Measurements from ENCODE around the gene REXO1. TPM values are rescaled to one million over a fixed set of nuclear protein-coding genes. Genes with fewer than 3 reads are reported as not detected.
"Not testable (repeated sequence)": the region's sequence is repeated elsewhere in the genome, so short reads cannot be mapped to it uniquely, and the experiment has no call there.

REXO1 gene
- polyA plus RNA-seq, 3 donors, result 2.8 to 60.8 (median 3.0) TPM

DNA sequence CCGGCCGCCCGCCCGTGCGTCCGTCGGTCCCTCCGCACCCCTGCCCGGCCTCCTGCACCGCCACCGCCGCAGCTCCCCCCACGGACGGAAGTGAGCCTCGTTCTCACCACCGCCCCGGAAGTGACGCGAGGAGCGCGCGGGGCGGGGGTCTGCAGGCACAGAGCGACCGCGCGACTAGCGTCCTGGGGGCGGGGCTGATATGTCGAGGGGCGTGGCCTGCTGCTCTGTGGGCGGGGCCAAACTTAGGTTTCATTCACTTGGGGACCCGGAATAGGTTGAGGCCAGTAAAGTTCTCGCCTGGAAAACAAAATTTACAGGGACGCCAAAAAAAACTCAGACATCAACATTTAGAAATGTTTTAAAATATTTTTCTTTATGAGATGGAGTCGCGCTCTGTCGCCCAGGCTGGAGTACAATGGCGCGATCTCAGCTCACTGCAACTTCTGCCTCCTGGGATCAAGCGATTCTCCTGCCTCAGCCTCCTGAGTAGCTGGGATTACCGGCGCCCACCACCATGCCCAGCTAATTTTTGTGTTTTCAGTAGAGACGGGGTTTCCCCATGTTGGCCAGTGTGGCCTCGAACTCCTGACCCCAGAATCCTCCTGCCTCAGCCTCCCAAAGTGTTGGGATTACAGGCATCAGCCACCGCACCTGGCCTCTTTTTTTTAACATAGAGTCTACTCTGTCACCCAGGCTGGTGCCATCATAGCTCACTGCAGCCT is 37.3 kb upstream of the REXO1 start, which contains the start of gene ABHD17A:
ABHD17A (minus strand) TSS at position 99 of the 722 bp plus-strand sequence. CDS start 3,930 bp downstream, outside the sequence.
- not testable (repeated sequence) for H3K27me3 ChIP-seq (ENCODE audit: control insufficient read depth in 2 of 2, insufficient read depth in 2 of 2, low read length in 2 of 2)

DNA sequence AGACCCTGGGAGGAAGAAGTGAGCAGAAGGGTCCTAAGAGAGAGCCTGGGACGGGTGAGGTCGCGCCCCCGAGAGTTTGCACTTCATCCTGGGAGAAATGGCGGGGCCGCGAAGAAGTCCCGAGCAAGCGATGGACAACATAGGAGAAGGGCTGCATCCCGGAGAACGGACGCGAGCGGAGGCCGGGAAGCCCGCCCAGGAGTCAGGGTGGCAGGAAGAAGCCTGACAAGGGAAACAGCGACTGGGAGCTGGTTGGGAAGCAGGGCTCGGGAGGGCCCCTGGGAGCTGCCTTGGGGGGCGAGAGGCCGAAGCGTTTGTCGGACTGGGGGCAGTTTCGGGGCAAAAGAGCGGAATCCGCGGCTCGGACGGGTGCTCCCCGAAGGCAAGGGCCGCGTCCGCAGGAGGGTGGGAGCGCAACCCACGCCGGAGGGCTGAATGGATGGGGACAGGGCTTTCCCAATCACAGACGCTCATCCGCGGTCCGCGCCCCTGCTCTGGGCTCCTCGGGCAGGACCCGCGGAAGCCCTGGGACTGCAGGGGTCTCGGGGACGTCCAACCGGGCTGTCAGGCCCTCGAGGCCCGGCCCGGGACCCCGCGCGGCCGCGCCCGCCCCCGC is 36.5 kb upstream of the REXO1 start:
- no peaks in the 10 kb centered on the region for H3K9me3 ChIP-seq (replicated peaks in 1 of 2; ENCODE audit: control insufficient read depth in 1 of 2, insufficient read depth in 1 of 2, low read length in 2 of 2)
- peaks cover 16 to 22% of the 10 kb centered on the region in 2 donors for H3K36me3 Mint-ChIP-seq
- peaks cover 0 to 1% (median 0%) of the 10 kb centered on the region in 7 donors for H3K9me3 Mint-ChIP-seq
- peaks cover 42% of the 10 kb centered on the region for H4K20me1 ChIP-seq (ENCODE audit: insufficient read depth, low read length)
- DNase-seq, result no peak
- WGBS (ENCODE audit: insufficient coverage), result under 1% methylated on average over 46 of the region's 56 CpGs
- peaks cover 11 to 18% of the 10 kb centered on the region in 2 donors for H3K36me3 ChIP-seq (replicated peaks in 1 of 2; ENCODE audit: control insufficient read depth in 1 of 2, insufficient read depth in 2 of 2, low read length in 2 of 2)
- peaks cover 45% of the 10 kb centered on the region for H3K79me2 ChIP-seq (ENCODE audit: insufficient read depth, low read length)
- intact Hi-C loops (cut with micrococcal nuclease), result loop anchor here in 1 of 2 donors (1.0 kb wide), 1 partner anchor 9 kb away; no protein-coding TSS in a partner anchor
- H3K4me1 ChIP-seq (ENCODE audit: control insufficient read depth in 1 of 2, insufficient read depth in 2 of 2, low read length in 2 of 2), result peaks cover 30 to 34% of the 10 kb centered on the region in 2 donors
- H3K4me3 Mint-ChIP-seq, result peak overlapping the region; percentile 100
- TF ChIP-seq CTCF (IDR thresholded peaks at IDR 0.05), result no peak
- peaks cover 0 to 4% (median 0%) of the 10 kb centered on the region in 3 donors for H3K27me3 Mint-ChIP-seq (ENCODE audit: low read depth in 3 of 3)
- peak overlapping the region; percentile 89 for H3K4me2 ChIP-seq (replicated peaks; ENCODE audit: extremely low read depth, low read length, poor library complexity, severe bottlenecking)
- no peak overlapping the region for H2AFZ ChIP-seq (ENCODE audit: insufficient read depth, low read depth, low read length, poor library complexity, severe bottlenecking)
- peak overlapping the region; percentile 79 to 89 (median 85) for H3K4me3 ChIP-seq (replicated peaks in 1 of 3; ENCODE audit: low read depth in 2 of 3, low read length in 3 of 3)
- H3K27ac Mint-ChIP-seq, result peak overlapping the region; percentile 86 to 97 (median 91)
- H3K9ac ChIP-seq (ENCODE audit: insufficient read depth, low read length, poor library complexity, severe bottlenecking), result peak overlapping the region; percentile 81
- H3K27me3 ChIP-seq (ENCODE audit: control insufficient read depth in 2 of 2, insufficient read depth in 2 of 2, low read length in 2 of 2), result no peaks in the 10 kb centered on the region
- H3K4me1 Mint-ChIP-seq, result peaks cover 29% of the 10 kb centered on the region
- peak overlapping the region; percentile 58 to 85 for H3K27ac ChIP-seq (ENCODE audit: low read depth in 1 of 2, low read length in 2 of 2)

More for the DNA sequence above, 37.3 kb upstream of the REXO1 start, which contains the start of gene ABHD17A:
- H3K27me3 Mint-ChIP-seq (ENCODE audit: low read depth in 3 of 3); H3K9me3 ChIP-seq (replicated peaks in 1 of 2; ENCODE audit: control insufficient read depth in 1 of 2, insufficient read depth in 1 of 2, low read length in 2 of 2); H2AFZ ChIP-seq (ENCODE audit: insufficient read depth, low read depth, low read length, poor library complexity, severe bottlenecking); intact Hi-C loops (cut with micrococcal nuclease); H3K9me3 Mint-ChIP-seq: not testable (repeated sequence)
- Histone ChIP-seq H3K4me2 (replicated peaks; ENCODE audit: extremely low read depth, low read length, poor library complexity, severe bottlenecking) (peak within 1 kb of the TSS; percentile 89), H4K20me1 (ENCODE audit: insufficient read depth, low read length) (peaks cover 35% of the 10 kb centered on the region), H3K9ac (ENCODE audit: insufficient read depth, low read length, poor library complexity, severe bottlenecking) (peak within 1 kb of the TSS; percentile 81), H3K4me1 (ENCODE audit: control insufficient read depth in 1 of 2, insufficient read depth in 2 of 2, low read length in 2 of 2) (peaks cover 30 to 34% of the 10 kb centered on the region in 2 donors), H3K36me3 (replicated peaks in 1 of 2; ENCODE audit: control insufficient read depth in 1 of 2, insufficient read depth in 2 of 2, low read length in 2 of 2) (peaks cover 4 to 10% of the 10 kb centered on the region in 2 donors), H3K27ac (ENCODE audit: low read depth in 1 of 2, low read length in 2 of 2) (peak within 1 kb of the TSS; percentile 58 to 85), H3K4me3 (replicated peaks in 1 of 3; ENCODE audit: low read depth in 2 of 3, low read length in 3 of 3) (peak within 1 kb of the TSS; percentile 79 to 89 (median 85)), H3K79me2 (ENCODE audit: insufficient read depth, low read length) (peaks cover 40% of the 10 kb centered on the region)
- Mint-ChIP-seq H3K4me1 (peaks cover 29% of the 10 kb centered on the region), H3K4me3 (peak within 1 kb of the TSS; percentile 100), H3K36me3 (peaks cover 10 to 14% of the 10 kb centered on the region in 2 donors), H3K27ac (peak within 1 kb of the TSS; percentile 86 to 97 (median 91))
- DNase-seq, result peak; percentile 93 to 95 (median 95)
- 25% methylated on average over 36 of the region's 46 CpGs for WGBS (ENCODE audit: insufficient coverage)

All from CD14-positive monocyte (primary cell).